Neural cell (in vitro differentiated cells): ENCODE data around the gene PIK3AP1. TPM values are rescaled to one million over a fixed set of nuclear protein-coding genes. Genes with fewer than 3 reads are reported as not detected.

Experiments used
- H2AFZ ChIP-seq: fragments of 200-600, 300-800 bp; sonication (generic), shearing (Covaris generic); 2 replicates; pipeline ENCODE4 v1.6.0; 2014; ENCODE audit warnings: low read depth, mild to moderate bottlenecking, antibody characterized with exemption, low read length, moderate library complexity
- H3F3A ChIP-seq: fragments of 200-600 bp; shearing (Covaris generic); 2 replicates; pipeline ENCODE4 v1.6.1; 2016; ENCODE audit warnings: mild to moderate bottlenecking, moderate library complexity, mixed read lengths, antibody characterized with exemption, low read length; ENCODE audit not compliant: insufficient read depth, poor library complexity, severe bottlenecking
- H3K27ac ChIP-seq: fragments of 200-600, 300-800 bp; sonication (generic), shearing (Covaris generic); 2 replicates; pipeline ENCODE4 v1.5.1; 2014; ENCODE audit warnings: mild to moderate bottlenecking, low read length, moderate library complexity
- H3K27me3 ChIP-seq: fragments of 300-800, 200-600 bp; sonication (generic), shearing (Covaris generic); 2 replicates; pipeline ENCODE4 v1.6.0; 2014; ENCODE audit warnings: mild to moderate bottlenecking, low read depth, low read length, moderate library complexity; ENCODE audit not compliant: insufficient read depth
- H3K36me3 ChIP-seq: fragments of 300-800, 200-600 bp; sonication (generic), shearing (Covaris generic); 2 replicates; pipeline ENCODE4 v1.5.1; 2014; ENCODE audit warnings: mild to moderate bottlenecking, antibody characterized with exemption, low read length, moderate library complexity; ENCODE audit not compliant: insufficient read depth
- H3K4me2 ChIP-seq: fragments of 300-800, 200-600 bp; sonication (generic), shearing (Covaris generic); 2 replicates; pipeline ENCODE4 v1.6.0; 2014; ENCODE audit warnings: mild to moderate bottlenecking, low read length
- H3K4me3 ChIP-seq: fragments of 300-800, 200-600 bp; sonication (generic), shearing (Covaris generic); 2 replicates; pipeline ENCODE4 v1.5.1; 2014; ENCODE audit warnings: mild to moderate bottlenecking, low read length, moderate library complexity
- H3K79me2 ChIP-seq: fragments of 200-600 bp; shearing (Covaris generic); replicated peaks from 2 replicates; pipeline ENCODE4 v1.6.0; 2014; ENCODE audit warnings: mild to moderate bottlenecking, low read length, moderate library complexity; ENCODE audit not compliant: insufficient read depth
- H3K9ac ChIP-seq: fragments of 300-800, 200-600 bp; sonication (generic), shearing (Covaris generic); 2 replicates; pipeline ENCODE4 v1.6.1; 2016; ENCODE audit warnings: mild to moderate bottlenecking, low read length, mixed read lengths
- H3K9me2 ChIP-seq: fragments of 200-600 bp; shearing (Covaris generic); 2 replicates; pipeline ENCODE4 v1.6.1; 2016; ENCODE audit warnings: mild to moderate bottlenecking, low read length, mixed read lengths; ENCODE audit not compliant: insufficient read depth
- H3K9me3 ChIP-seq: fragments of 200-600, 300-800 bp; sonication (generic), shearing (Covaris generic); 2 replicates; pipeline ENCODE4 v1.6.1; 2016; ENCODE audit warnings: mild to moderate bottlenecking, mixed run types, low read length, moderate library complexity, mixed read lengths
- H4K20me1 ChIP-seq: fragments of 200-600 bp; shearing (Covaris generic); 2 replicates; pipeline ENCODE4 v1.6.1; 2016; ENCODE audit warnings: mild to moderate bottlenecking, mixed run types; ENCODE audit not compliant: insufficient read depth
- CTCF ChIP-seq: fragments of 450-650 bp; IDR thresholded peaks from 2 replicates; pipeline ENCODE4 v1.5.1; 2014; ENCODE audit warnings: antibody characterized with exemption, mild to moderate bottlenecking, moderate library complexity; ENCODE audit not compliant: poor library complexity, severe bottlenecking
- EP300 ChIP-seq: fragments of 450-650 bp; conservative IDR thresholded peaks from 2 replicates; pipeline ENCODE4 v1.6.1; 2014; ENCODE audit warnings: antibody characterized with exemption, mild to moderate bottlenecking, moderate library complexity; ENCODE audit not compliant: poor library complexity, severe bottlenecking
- POLR2AphosphoS5 ChIP-seq: IDR thresholded peaks from 2 replicates; pipeline ENCODE4 v1.6.1; 2012
- RAD21 ChIP-seq: fragments of 450-650 bp; conservative IDR thresholded peaks from 2 replicates; pipeline ENCODE4 v1.6.1; 2014; ENCODE audit warnings: antibody characterized with exemption, mild to moderate bottlenecking, moderate library complexity
- REST ChIP-seq: IDR thresholded peaks from 2 replicates; pipeline ENCODE4 v1.6.1; 2012; ENCODE audit warnings: borderline replicate concordance
- SMC3 ChIP-seq: fragments of 450-650 bp; conservative IDR thresholded peaks from 2 replicates; pipeline ENCODE4 v1.6.1; 2014; ENCODE audit warnings: antibody characterized with exemption, mild to moderate bottlenecking, moderate library complexity; ENCODE audit not compliant: poor library complexity
- polyA plus RNA-seq: library from polyadenylated mRNA; depleted of rRNA; stranded (reverse); fragments of >200 nt; gene quantifications from 2 replicates; pipeline ENCODE4 v1.2.3, GENCODE V29; 2014

The PIK3AP1 gene
- polyA plus RNA-seq, 1 donor from 2014 or later, result 0.05 TPM

- Histone ChIP-seq H4K20me1 (no peaks in the 10 kb centered on the region), H3K36me3 (no peaks in the 10 kb centered on the region), H2AFZ (no peak overlapping the region), H3K9ac (no peak overlapping the region), H3K4me3 (no peak overlapping the region), H3K79me2 (no peaks in the 10 kb centered on the region), H3K9me3 (no peaks in the 10 kb centered on the region), H3K27me3 (no peaks in the 10 kb centered on the region), H3K27ac (no peak overlapping the region), H3F3A (no peaks in the 10 kb centered on the region), H3K4me2 (no peak overlapping the region), H3K9me2 (no peaks in the 10 kb centered on the region)
- TF ChIP-seq POLR2AphosphoS5 (no peak), REST (no peak), SMC3 (no peak), RAD21 (no peak), EP300 (no peak)
These were observed 61.5 kb downstream of the PIK3AP1 start for GRCh38 chr10:96658844-96659243.

- Histone ChIP-seq H3K27me3 (no peaks in the 10 kb centered on the region), H3K4me3 (no peak overlapping the region), H3K9me2 (no peaks in the 10 kb centered on the region), H3K79me2 (no peaks in the 10 kb centered on the region), H3K9ac (no peak overlapping the region), H3K27ac (no peak overlapping the region), H4K20me1 (no peaks in the 10 kb centered on the region), H3K36me3 (no peaks in the 10 kb centered on the region), H3F3A (no peaks in the 10 kb centered on the region), H3K4me2 (no peak overlapping the region), H3K9me3 (no peaks in the 10 kb centered on the region), H2AFZ (no peak overlapping the region)
- TF ChIP-seq REST, result no peak
- TF ChIP-seq POLR2AphosphoS5, result no peak
- TF ChIP-seq CTCF, result no peak
These were observed 62.9 kb downstream of the PIK3AP1 start for GRCh38 chr10:96657385-96657784.
